GM18499 (cell line): Measurements from ENCODE around the gene RUVBL1.

Experiments
- ATAC-seq: cut with Tn5 transposase; IDR thresholded peaks from one replicate; pipeline ENCODE4 v1.9.1; 2021; ENCODE audit warnings: moderate number of reproducible peaks; ENCODE audit not compliant: insufficient read depth, unreplicated experiment

Gene RUVBL1

GRCh38 chr3:128071771-128072453 is 51.7 kb downstream of the RUVBL1 start:
- no peak for ATAC-seq

GRCh38 chr3:128070898-128071591 is 52.6 kb downstream of the RUVBL1 start:
- ATAC-seq = no peak

- no peak for ATAC-seq
These were observed 54.3 kb downstream of the RUVBL1 start for GRCh38 chr3:128069271-128069670.

- no peak for ATAC-seq
These were observed 55.4 kb downstream of the RUVBL1 start for GRCh38 chr3:128068156-128068620.

- no peak for ATAC-seq
These were observed 56.1 kb downstream of the RUVBL1 start for GRCh38 chr3:128067489-128067888.

GRCh38 chr3:128066676-128067075 is 56.9 kb downstream of the RUVBL1 start:
- no peak for ATAC-seq

GRCh38 chr3:128066114-128066513 is 57.5 kb downstream of the RUVBL1 start:
- no peak for ATAC-seq

- no peak for ATAC-seq
These were observed 58.6 kb downstream of the RUVBL1 start for GRCh38 chr3:128064962-128065361.

- no peak for ATAC-seq
These were observed 59.7 kb downstream of the RUVBL1 start for GRCh38 chr3:128063865-128064264.

GRCh38 chr3:128062033-128062745 is 61.4 kb downstream of the RUVBL1 start:
- ATAC-seq = no peak

GRCh38 chr3:128060473-128061381 is 62.9 kb downstream of the RUVBL1 start:
- ATAC-seq = no peak

- no peak for ATAC-seq
These were observed 67.4 kb downstream of the RUVBL1 start for GRCh38 chr3:128056258-128056657.

GRCh38 chr3:128054367-128054766 is 69.2 kb downstream of the RUVBL1 start:
- no peak for ATAC-seq

GRCh38 chr3:128053614-128054013 is 70.0 kb downstream of the RUVBL1 start:
- no peak for ATAC-seq

GRCh38 chr3:128052595-128053351 is 70.8 kb downstream of the RUVBL1 start:
- no peak for ATAC-seq

GRCh38 chr3:128051837-128052594 is 71.6 kb downstream of the RUVBL1 start, which contains the start of gene SEC61A1:
Gene SEC61A1, plus strand, starts transcription at chr3:128052437. Its CDS starts 116 bp downstream, at chr3:128052553.
- ATAC-seq = peak; percentile 70

GRCh38 chr3:128051459-128051836 is 72.2 kb downstream of the RUVBL1 start:
- ATAC-seq = no peak

- no peak for ATAC-seq
These were observed 73.0 kb downstream of the RUVBL1 start for GRCh38 chr3:128050597-128050996.

GRCh38 chr3:128041344-128041743 is 82.3 kb downstream of the RUVBL1 start:
- ATAC-seq = no peak
